ENCODE measurements around the gene ETDC. TPM values are rescaled to one million over a fixed set of nuclear protein-coding genes. Genes with fewer than 3 reads are reported as not detected.
"Not testable (repeated sequence)": the region's sequence is repeated elsewhere in the genome, so short reads cannot be mapped to it uniquely, and the experiment has no call there.

ETDC gene
- not detected for total RNA-seq

- DNase-seq: no peak
Measured at GRCh38 chrX:135309430-135309923, at the start of gene ETDC. Gene ETDC (plus strand): TSS chrX:135309480. CDS start chrX:135309480, 0 bp downstream.

GRCh38 chrX:135260976-135261375, 48.3 kb upstream of the ETDC start:
- POLR2A ChIA-PET; H3K9me3 Mint-ChIP-seq; H3K4me3 Mint-ChIP-seq; intact Hi-C loops (cut with micrococcal nuclease); H3K27ac Mint-ChIP-seq; H3K36me3 Mint-ChIP-seq; H3K4me1 Mint-ChIP-seq (ENCODE audit: low read depth); CTCF ChIA-PET; DNase-seq; H3K27me3 Mint-ChIP-seq: not testable (repeated sequence)

More at GRCh38 chrX:135309430-135309923, at the start of gene ETDC:
- Mint-ChIP-seq H3K27me3 (no peaks in the 10 kb centered on the region), H3K36me3 (no peaks in the 10 kb centered on the region), H3K4me3 (no peak within 1 kb of the TSS), H3K4me1 (ENCODE audit: low read depth) (no peaks in the 10 kb centered on the region), H3K9me3 (peaks cover 20% of the 10 kb centered on the region), H3K27ac (no peak within 1 kb of the TSS)
- intact Hi-C loops (cut with micrococcal nuclease): no loop called here
- CTCF ChIA-PET: no interaction called here
- POLR2A ChIA-PET: no interaction called here

- H3K4me1 Mint-ChIP-seq (ENCODE audit: low read depth); CTCF ChIA-PET: not testable (repeated sequence)
Measured at GRCh38 chrX:135263376-135263775, 45.9 kb upstream of the ETDC start.

DNA sequence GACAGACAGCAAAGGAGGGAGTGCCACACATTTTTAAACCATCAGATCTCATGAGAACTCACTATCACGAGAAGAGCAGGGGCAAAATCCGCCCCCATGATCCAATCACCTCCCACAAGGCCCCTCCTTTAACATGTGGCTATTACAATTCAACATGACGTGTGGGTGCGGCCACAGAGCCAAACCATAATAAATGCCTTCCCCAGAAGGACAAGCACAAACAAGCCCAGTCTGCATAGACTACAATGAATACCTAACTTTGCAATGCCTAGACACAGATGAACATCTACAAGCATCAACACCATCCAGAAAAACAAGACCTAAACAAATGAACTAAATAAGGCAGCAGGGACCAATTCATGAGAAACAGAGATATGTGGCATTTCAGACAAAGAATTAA, 45.1 kb upstream of the ETDC start:
- H3K27me3 Mint-ChIP-seq: peaks cover 4% of the 10 kb centered on the region

More at GRCh38 chrX:135263376-135263775, 45.9 kb upstream of the ETDC start:
- DNase-seq; POLR2A ChIA-PET; H3K4me3 Mint-ChIP-seq; H3K27me3 Mint-ChIP-seq; H3K36me3 Mint-ChIP-seq; H3K27ac Mint-ChIP-seq; intact Hi-C loops (cut with micrococcal nuclease); H3K9me3 Mint-ChIP-seq: not testable (repeated sequence)

GRCh38 chrX:135273162-135273561, 36.1 kb upstream of the ETDC start:
- peaks cover 2% of the 10 kb centered on the region for H3K36me3 Mint-ChIP-seq
- DNase-seq: no peak
- peaks cover 8% of the 10 kb centered on the region for H3K4me1 Mint-ChIP-seq (ENCODE audit: low read depth)
- H3K9me3 Mint-ChIP-seq: peaks cover 26% of the 10 kb centered on the region
- H3K4me3 Mint-ChIP-seq: no peak overlapping the region
- intact Hi-C loops (cut with micrococcal nuclease): no loop called here
- POLR2A ChIA-PET: no interaction called here
- CTCF ChIA-PET: no interaction called here
- no peak overlapping the region for H3K27ac Mint-ChIP-seq
- H3K27me3 Mint-ChIP-seq: no peaks in the 10 kb centered on the region

More for the DNA sequence above, 45.1 kb upstream of the ETDC start:
- peaks cover 7% of the 10 kb centered on the region for H3K9me3 Mint-ChIP-seq
- H3K36me3 Mint-ChIP-seq: peaks cover 2% of the 10 kb centered on the region
- ChIA-PET CTCF (no interaction called here), POLR2A (no interaction called here)
- H3K4me3 Mint-ChIP-seq: no peak overlapping the region
- no peak for DNase-seq
- no peak overlapping the region for H3K27ac Mint-ChIP-seq
- intact Hi-C loops (cut with micrococcal nuclease): no loop called here
- H3K4me1 Mint-ChIP-seq (ENCODE audit: low read depth): peaks cover 5% of the 10 kb centered on the region

DNA sequence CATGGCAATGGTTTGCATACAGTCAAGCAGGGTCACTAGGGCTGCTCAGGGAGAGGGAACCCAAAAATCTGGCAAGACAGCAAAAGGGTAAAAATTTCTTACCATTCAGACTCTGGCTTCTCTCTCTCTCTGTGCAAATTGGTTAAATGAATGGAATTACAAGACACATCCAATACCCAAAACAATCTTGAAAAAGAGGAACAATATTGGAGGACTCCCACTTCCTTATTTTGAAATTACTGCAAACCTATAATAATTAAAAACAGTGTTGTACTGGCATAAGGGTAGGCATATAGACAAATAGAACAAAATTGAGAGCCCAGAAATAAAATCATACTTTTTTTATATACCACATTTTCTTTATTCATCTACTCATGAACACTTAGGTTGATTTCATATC, 33.3 kb upstream of the ETDC start:
- Mint-ChIP-seq H3K9me3 (peaks cover 46% of the 10 kb centered on the region), H3K27ac (no peak overlapping the region), H3K4me1 (ENCODE audit: low read depth) (peaks cover 8% of the 10 kb centered on the region), H3K4me3 (no peak overlapping the region), H3K36me3 (no peaks in the 10 kb centered on the region), H3K27me3 (no peaks in the 10 kb centered on the region)
- ChIA-PET CTCF (no interaction called here), POLR2A (no interaction called here)
- intact Hi-C loops (cut with micrococcal nuclease): no loop called here
- no peak for DNase-seq

GRCh38 chrX:135287266-135287823, 21.9 kb upstream of the ETDC start:
- ChIA-PET POLR2A (no interaction called here), CTCF (no interaction called here)
- intact Hi-C loops (cut with micrococcal nuclease): no loop called here
- Mint-ChIP-seq H3K27me3 (no peaks in the 10 kb centered on the region), H3K9me3 (peaks cover 51% of the 10 kb centered on the region), H3K4me3 (no peak overlapping the region), H3K4me1 (ENCODE audit: low read depth) (no peaks in the 10 kb centered on the region), H3K36me3 (peaks cover 46% of the 10 kb centered on the region), H3K27ac (no peak overlapping the region)
- no peak for DNase-seq

- peak overlapping the region; percentile 84 for H3K27ac Mint-ChIP-seq
- H3K9me3 Mint-ChIP-seq: peaks cover 4% of the 10 kb centered on the region
- peaks cover 15% of the 10 kb centered on the region for H3K36me3 Mint-ChIP-seq
- ChIA-PET CTCF (interaction anchor here (0.6 to 1.2 kb wide), 3 partner anchors 35 to 89 kb away, joined by 3 read pairs; no protein-coding TSS in a partner anchor), POLR2A (no interaction called here)
- H3K27me3 Mint-ChIP-seq: no peaks in the 10 kb centered on the region
- peaks cover 10% of the 10 kb centered on the region for H3K4me1 Mint-ChIP-seq (ENCODE audit: low read depth)
- intact Hi-C loops (cut with micrococcal nuclease): no loop called here
- peak; percentile 80 for DNase-seq
- H3K4me3 Mint-ChIP-seq: peak overlapping the region; percentile 82
Measured at GRCh38 chrX:135295238-135295943, 13.9 kb upstream of the ETDC start.

DNA sequence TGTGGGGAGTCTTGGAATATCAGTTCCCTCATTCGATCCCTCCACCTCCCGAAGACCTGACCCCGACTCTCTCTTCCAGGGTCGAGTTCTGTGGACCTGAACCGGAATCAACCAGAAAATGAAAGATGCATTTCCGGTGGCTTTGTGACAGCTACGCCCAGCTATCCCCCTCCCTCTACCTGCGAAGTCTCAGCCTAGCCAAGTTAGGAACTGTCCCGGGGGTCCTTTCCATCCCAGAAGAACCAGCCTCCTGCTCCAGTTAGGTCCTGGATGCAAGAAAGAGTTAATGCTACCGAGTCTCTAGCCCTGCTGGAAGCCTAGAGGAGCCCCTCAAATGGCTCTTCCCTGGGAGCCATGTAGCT, 13.4 kb upstream of the ETDC start:
- intact Hi-C loops (cut with micrococcal nuclease): no loop called here
- ChIA-PET CTCF (interaction anchor here (1.0 to 1.2 kb wide), 2 partner anchors 34 to 90 kb away, joined by 3 read pairs; no protein-coding TSS in a partner anchor), POLR2A (no interaction called here)
- Mint-ChIP-seq H3K4me3 (peak overlapping the region; percentile 82), H3K27ac (peak overlapping the region; percentile 84), H3K36me3 (peaks cover 13% of the 10 kb centered on the region), H3K4me1 (ENCODE audit: low read depth) (peaks cover 10% of the 10 kb centered on the region), H3K27me3 (no peaks in the 10 kb centered on the region), H3K9me3 (peaks cover 2% of the 10 kb centered on the region)
- DNase-seq: no peak

GRCh38 chrX:135302269-135302873, 6.9 kb upstream of the ETDC start:
- H3K4me1 Mint-ChIP-seq (ENCODE audit: low read depth): peaks cover 2% of the 10 kb centered on the region
- intact Hi-C loops (cut with micrococcal nuclease): no loop called here

DNA sequence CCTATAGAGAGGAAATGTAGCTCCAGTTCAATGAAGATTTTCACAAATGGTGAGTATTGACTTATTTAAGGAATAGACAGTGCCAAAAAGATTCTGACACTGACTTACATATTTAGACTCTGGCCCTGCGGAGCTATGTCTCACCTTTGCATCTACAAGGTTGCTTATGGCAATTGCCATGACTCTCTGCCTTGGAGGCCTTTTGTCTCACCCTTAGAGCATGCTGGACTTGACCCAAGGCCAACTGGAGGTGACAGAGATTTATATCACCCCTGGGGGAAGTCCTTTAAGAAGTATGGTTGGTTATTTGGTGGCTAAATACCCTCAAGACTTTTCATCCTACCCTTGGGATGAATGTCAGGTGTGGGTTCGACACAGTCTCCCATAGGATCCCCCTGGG, 4.5 kb upstream of the ETDC start:
- Mint-ChIP-seq H3K36me3 (no peaks in the 10 kb centered on the region), H3K4me1 (ENCODE audit: low read depth) (no peaks in the 10 kb centered on the region), H3K27ac (no peak overlapping the region), H3K9me3 (no peaks in the 10 kb centered on the region), H3K27me3 (no peaks in the 10 kb centered on the region), H3K4me3 (no peak overlapping the region)
- no peak for DNase-seq
- intact Hi-C loops (cut with micrococcal nuclease): no loop called here
- ChIA-PET POLR2A (no interaction called here), CTCF (no interaction called here)

More at GRCh38 chrX:135302269-135302873, 6.9 kb upstream of the ETDC start:
- Mint-ChIP-seq H3K27me3 (no peaks in the 10 kb centered on the region), H3K9me3 (no peaks in the 10 kb centered on the region), H3K4me3 (no peak overlapping the region), H3K36me3 (no peaks in the 10 kb centered on the region), H3K27ac (no peak overlapping the region)
- ChIA-PET POLR2A (no interaction called here), CTCF (interaction anchor here (0.6 kb wide), 1 partner anchor 472 kb away, joined by 7 read pairs; no protein-coding TSS in a partner anchor)
- no peak for DNase-seq

- no peaks in the 10 kb centered on the region for H3K27me3 Mint-ChIP-seq
- H3K4me3 Mint-ChIP-seq: no peak overlapping the region
- H3K27ac Mint-ChIP-seq: no peak overlapping the region
- ChIA-PET POLR2A (no interaction called here), CTCF (no interaction called here)
- H3K4me1 Mint-ChIP-seq (ENCODE audit: low read depth): no peaks in the 10 kb centered on the region
- intact Hi-C loops (cut with micrococcal nuclease): no loop called here
- peaks cover 9% of the 10 kb centered on the region for H3K9me3 Mint-ChIP-seq
- H3K36me3 Mint-ChIP-seq: no peaks in the 10 kb centered on the region
- DNase-seq: no peak
Measured at GRCh38 chrX:135307171-135307570, 2.1 kb upstream of the ETDC start.
